DOHH2 (cell line): ENCODE measurements around the gene SLC25A22.
A peak's percentile ranks its signal among the peaks of the same experiment; 100 is the strongest.

Experiments
- H3F3A ChIP-seq: fragments of 200-600 bp; sonication (generic), shearing (Covaris generic); 2 replicates; pipeline ENCODE4 v1.6.0; 2016; ENCODE audit warnings: antibody characterized with exemption, mild to moderate bottlenecking; ENCODE audit not compliant: control insufficient read depth, insufficient read depth
- H3K27ac ChIP-seq: fragments of 200-600 bp; sonication (generic); 2 replicates; pipeline ENCODE4 v1.5.1; 2014; ENCODE audit warnings: low read depth, mild to moderate bottlenecking, low read length, moderate library complexity
- H3K27me3 ChIP-seq: fragments of 200-600 bp; sonication (generic); 2 replicates; pipeline ENCODE4 v1.6.1; 2014; ENCODE audit warnings: mild to moderate bottlenecking, low read length, mixed read lengths; ENCODE audit not compliant: control insufficient read depth
- H3K36me3 ChIP-seq: fragments of 200-600 bp; sonication (generic); 2 replicates; pipeline ENCODE4 v1.6.1; 2014; ENCODE audit warnings: mild to moderate bottlenecking, low read length, moderate library complexity, mixed read lengths; ENCODE audit not compliant: control insufficient read depth
- H3K4me1 ChIP-seq: fragments of 200-600 bp; sonication (generic); 2 replicates; pipeline ENCODE4 v1.6.1; 2014; ENCODE audit warnings: mild to moderate bottlenecking, low read length, mixed read lengths; ENCODE audit not compliant: control insufficient read depth
- H3K4me2 ChIP-seq: fragments of 200-600 bp; sonication (generic); 2 replicates; pipeline ENCODE4 v1.6.0; 2014; ENCODE audit warnings: mild to moderate bottlenecking, low read length, moderate library complexity
- H3K4me3 ChIP-seq: fragments of 200-600 bp; sonication (generic); 2 replicates; pipeline ENCODE4 v1.5.1; 2014; ENCODE audit warnings: mild to moderate bottlenecking, low read length, mixed read lengths
- H3K79me2 ChIP-seq: fragments of 200-600 bp; sonication (generic); 2 replicates; pipeline ENCODE4 v1.6.1; 2014; ENCODE audit warnings: mild to moderate bottlenecking, low read length, mixed read lengths; ENCODE audit not compliant: control insufficient read depth
- H3K9me2 ChIP-seq: fragments of 200-600 bp; sonication (generic); replicated peaks from 2 replicates; pipeline ENCODE4 v1.6.1; 2014; ENCODE audit warnings: mild to moderate bottlenecking, low read length, mixed read lengths; ENCODE audit not compliant: control insufficient read depth
- H3K9me3 ChIP-seq: fragments of 200-600 bp; sonication (generic); 2 replicates; pipeline ENCODE4 v1.6.1; 2014; ENCODE audit warnings: antibody characterized with exemption, low read length, mixed read lengths; ENCODE audit not compliant: control insufficient read depth, insufficient read depth
- H4K20me1 ChIP-seq: fragments of 200-600 bp; sonication (generic); 2 replicates; pipeline ENCODE4 v1.6.0; 2014; ENCODE audit warnings: low read depth, mild to moderate bottlenecking, antibody characterized with exemption, low read length, moderate library complexity; ENCODE audit not compliant: control insufficient read depth, insufficient read depth
- EZH2phosphoT487 ChIP-seq: fragments of 200-600 bp; sonication (generic); IDR thresholded peaks from 2 replicates; pipeline ENCODE4 v1.6.1; 2017; ENCODE audit warnings: borderline replicate concordance, mild to moderate bottlenecking, antibody characterized with exemption, low read length, moderate library complexity, mixed read lengths
- TF ChIP-seq, protein P1 (sequence below): fragments of 200-600 bp; sonication (generic); IDR thresholded peaks from one replicate; pipeline ENCODE4 v1.5.1; 2014; ENCODE audit warnings: antibody characterized with exemption, mild to moderate bottlenecking, low read depth, low read length; ENCODE audit not compliant: poor library complexity, severe bottlenecking

The SLC25A22 gene

DNA sequence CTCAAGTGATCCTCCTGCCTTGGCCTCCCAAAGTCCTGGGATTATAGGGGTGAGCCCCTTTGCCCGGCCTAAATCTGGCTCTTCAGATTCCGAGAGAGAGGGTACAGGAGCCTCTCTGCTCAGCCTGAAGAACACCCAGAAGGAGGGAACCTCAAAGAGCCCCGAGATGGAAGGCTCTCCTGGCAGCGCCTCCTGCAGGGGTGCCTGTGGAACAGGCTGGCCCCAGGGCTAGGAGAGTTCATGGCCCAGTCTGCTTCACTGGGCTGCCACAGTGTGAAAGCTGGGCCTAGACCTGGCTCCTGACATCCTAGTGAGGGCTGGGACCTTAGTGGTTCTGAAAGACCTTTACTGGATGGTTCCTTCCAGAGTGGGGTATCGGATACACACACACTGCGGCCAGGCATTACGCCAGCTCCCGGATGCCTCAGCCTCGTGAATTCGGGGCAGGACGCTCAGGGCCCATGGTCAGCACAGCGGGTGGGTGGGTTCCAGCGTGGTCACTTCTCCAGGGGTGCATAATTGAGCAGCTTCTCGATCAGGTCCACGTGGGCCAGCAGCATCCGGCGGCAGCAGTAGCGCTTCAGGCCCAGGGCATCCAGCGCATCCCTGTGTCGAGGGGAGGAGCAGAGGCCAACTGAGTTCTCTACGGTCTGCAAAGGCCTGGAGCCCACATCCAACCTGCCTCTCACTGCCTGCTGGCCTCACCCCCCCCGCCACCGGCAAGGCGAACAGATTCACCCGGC is 42.0 kb upstream of the SLC25A22 start:
- H3K4me2 ChIP-seq: peak overlapping the region; percentile 90
- peaks cover 12% of the 10 kb centered on the region for H3K27me3 ChIP-seq
- H3K36me3 ChIP-seq: peaks cover 41% of the 10 kb centered on the region
- TF ChIP-seq, protein P1, sequence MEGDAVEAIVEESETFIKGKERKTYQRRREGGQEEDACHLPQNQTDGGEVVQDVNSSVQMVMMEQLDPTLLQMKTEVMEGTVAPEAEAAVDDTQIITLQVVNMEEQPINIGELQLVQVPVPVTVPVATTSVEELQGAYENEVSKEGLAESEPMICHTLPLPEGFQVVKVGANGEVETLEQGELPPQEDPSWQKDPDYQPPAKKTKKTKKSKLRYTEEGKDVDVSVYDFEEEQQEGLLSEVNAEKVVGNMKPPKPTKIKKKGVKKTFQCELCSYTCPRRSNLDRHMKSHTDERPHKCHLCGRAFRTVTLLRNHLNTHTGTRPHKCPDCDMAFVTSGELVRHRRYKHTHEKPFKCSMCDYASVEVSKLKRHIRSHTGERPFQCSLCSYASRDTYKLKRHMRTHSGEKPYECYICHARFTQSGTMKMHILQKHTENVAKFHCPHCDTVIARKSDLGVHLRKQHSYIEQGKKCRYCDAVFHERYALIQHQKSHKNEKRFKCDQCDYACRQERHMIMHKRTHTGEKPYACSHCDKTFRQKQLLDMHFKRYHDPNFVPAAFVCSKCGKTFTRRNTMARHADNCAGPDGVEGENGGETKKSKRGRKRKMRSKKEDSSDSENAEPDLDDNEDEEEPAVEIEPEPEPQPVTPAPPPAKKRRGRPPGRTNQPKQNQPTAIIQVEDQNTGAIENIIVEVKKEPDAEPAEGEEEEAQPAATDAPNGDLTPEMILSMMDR: peak; percentile 50
- TF ChIP-seq EZH2phosphoT487: no peak
- H3K9me3 ChIP-seq: no peaks in the 10 kb centered on the region
- H4K20me1 ChIP-seq: peaks cover 14% of the 10 kb centered on the region
- H3K4me3 ChIP-seq: peak overlapping the region; percentile 92; the same call in 1 of the 2 replicates
- H3F3A ChIP-seq: no peaks in the 10 kb centered on the region
- no peak overlapping the region for H3K27ac ChIP-seq
- no peaks in the 10 kb centered on the region for H3K9me2 ChIP-seq
- H3K4me1 ChIP-seq: peaks cover 27% of the 10 kb centered on the region
- H3K79me2 ChIP-seq: peaks cover 25% of the 10 kb centered on the region

- Histone ChIP-seq H3K36me3 (peaks cover 41% of the 10 kb centered on the region), H3K4me3 (no peak overlapping the region), H4K20me1 (peaks cover 14% of the 10 kb centered on the region), H3K4me1 (peaks cover 20% of the 10 kb centered on the region), H3K4me2 (no peak overlapping the region), H3F3A (no peaks in the 10 kb centered on the region), H3K27me3 (peaks cover 20% of the 10 kb centered on the region), H3K27ac (no peak overlapping the region), H3K9me3 (no peaks in the 10 kb centered on the region), H3K79me2 (peaks cover 25% of the 10 kb centered on the region), H3K9me2 (no peaks in the 10 kb centered on the region)
- TF ChIP-seq EZH2phosphoT487: no peak
- TF ChIP-seq, protein P1: no peak
Observed at GRCh38 chr11:839280-839623, 41.2 kb upstream of the SLC25A22 start.

DNA sequence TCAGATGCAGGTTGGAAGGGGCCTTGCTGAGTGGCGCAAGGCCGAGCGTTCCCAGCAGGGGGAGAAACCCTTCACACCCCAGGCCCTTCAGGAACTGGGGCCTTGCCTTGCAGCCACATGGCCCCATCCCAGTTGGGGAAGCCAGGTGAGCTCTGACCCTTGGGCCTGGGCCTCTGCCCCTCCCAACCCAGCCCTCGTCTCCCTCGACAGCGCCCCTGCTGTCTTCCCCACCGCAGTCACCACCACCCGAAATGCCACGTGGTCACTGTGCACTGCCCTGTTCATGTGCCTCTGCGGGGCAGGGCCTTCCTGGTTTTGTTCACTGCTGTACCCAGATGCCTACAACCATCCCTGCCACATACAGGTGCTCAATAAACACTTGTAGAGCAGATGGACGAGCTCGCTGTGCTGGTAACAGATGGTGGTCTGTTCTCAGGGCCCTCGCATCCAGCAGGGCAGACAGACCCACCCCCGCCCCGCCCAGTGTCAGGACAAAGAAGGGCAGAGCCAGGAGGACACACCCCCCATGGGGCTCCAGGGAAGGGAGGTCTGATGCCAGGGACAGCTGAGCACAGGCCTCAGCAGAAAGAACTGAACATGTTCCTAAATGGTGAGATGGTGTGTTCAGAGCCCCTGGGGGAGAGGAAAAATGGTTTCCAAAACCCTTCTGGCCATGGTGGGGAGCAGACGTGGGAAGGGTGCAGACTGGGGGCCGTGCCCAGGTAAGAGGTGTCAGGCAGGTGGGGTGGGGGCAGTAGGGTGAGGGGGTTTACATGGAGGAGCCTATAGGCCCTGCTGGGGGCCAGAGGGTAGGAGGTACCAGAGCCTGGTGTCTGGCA is 40.6 kb upstream of the SLC25A22 start:
- Histone ChIP-seq H3K79me2 (peaks cover 25% of the 10 kb centered on the region), H3K4me1 (peaks cover 14% of the 10 kb centered on the region), H3K27me3 (peaks cover 20% of the 10 kb centered on the region), H3K4me2 (no peak overlapping the region), H3K9me2 (no peaks in the 10 kb centered on the region), H3F3A (no peaks in the 10 kb centered on the region), H4K20me1 (peaks cover 14% of the 10 kb centered on the region), H3K9me3 (no peaks in the 10 kb centered on the region), H3K27ac (no peak overlapping the region), H3K4me3 (no peak overlapping the region), H3K36me3 (peaks cover 41% of the 10 kb centered on the region)
- TF ChIP-seq, protein P1: peak; percentile 16
- no peak for TF ChIP-seq EZH2phosphoT487
